SH-SY5Y (cell line): ENCODE measurements around the gene TMEM178B.

Experiments used
- GATA2 ChIP-seq: IDR thresholded peaks from 2 replicates; pipeline ENCODE4 v1.6.1; 2011; ENCODE audit warnings: mild to moderate bottlenecking, low read depth, low read length
- GATA3 ChIP-seq: IDR thresholded peaks from 2 replicates; pipeline ENCODE4 v1.6.1; 2011; ENCODE audit warnings: low read depth, mild to moderate bottlenecking, low read length, moderate library complexity

- TF ChIP-seq GATA2 = no peak
- TF ChIP-seq GATA3 = no peak
These were observed 326.5 kb downstream of the TMEM178B start for GRCh38 chr7:141400356-141400755.
